Measurements from ENCODE around the gene MS4A7. TPM values are rescaled to one million over a fixed set of nuclear protein-coding genes. Genes with fewer than 3 reads are reported as not detected.

MS4A7 gene
- total and polyA plus RNA-seq, 2 of the 4 experiments (the other 2 are of a cell fraction), result not detected

DNA sequence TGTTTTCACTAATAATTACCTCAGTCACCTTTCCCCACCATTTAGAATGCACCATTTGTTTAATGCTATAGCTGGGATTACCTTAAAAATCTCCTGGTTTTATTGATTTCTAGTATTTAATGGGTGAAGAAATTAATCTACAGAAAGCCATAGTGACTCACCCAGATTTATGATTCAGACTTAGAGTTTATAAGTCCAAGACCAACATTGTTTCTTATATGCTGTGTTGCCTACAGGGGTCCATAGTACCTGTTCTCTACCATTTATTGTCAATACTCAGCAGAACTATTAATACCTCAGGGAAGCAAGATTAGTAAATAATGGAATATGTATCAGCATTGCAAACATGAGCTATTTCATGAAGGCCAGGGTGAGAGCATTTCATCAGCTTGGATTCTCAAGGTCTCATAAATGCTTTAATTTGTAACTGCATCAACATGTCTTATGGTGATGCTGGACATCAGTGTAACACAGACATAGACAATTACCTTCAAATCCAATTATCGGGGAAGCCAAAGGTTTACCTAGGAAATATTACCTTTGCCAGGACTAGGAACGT lies 8.0 kb upstream of the MS4A7 start:
- dilution Hi-C loops (cut with HindIII; ENCODE audit: low sequenced_read_pairs, unreplicated experiment) (no loop called here), intact Hi-C loops (cut with micrococcal nuclease) (no loop called here), in situ Hi-C loops (cut with MboI; ENCODE audit: low sequenced_read_pairs) (no loop called here)
- Histone ChIP-seq H3K14ac (replicated peaks; ENCODE audit: low read depth, low read length) (no peak overlapping the region), H2BK5ac (ENCODE audit: low read depth, low read length, poor library complexity, severe bottlenecking) (no peak overlapping the region), H3K9ac (ENCODE audit: low read depth, low read length) (no peak overlapping the region), H3K79me1 (ENCODE audit: low read depth in 1 of 2, low read length in 2 of 2) (no peaks in the 10 kb centered on the region), H3K36me3 (ENCODE audit: control insufficient read depth, insufficient read depth, low read length) (no peaks in the 10 kb centered on the region), H3K27me3 (ENCODE audit: control insufficient read depth, insufficient read depth, low read length) (no peaks in the 10 kb centered on the region), H2AFZ (replicated peaks; ENCODE audit: low read length, poor library complexity) (no peak overlapping the region), H3K9me3 (ENCODE audit: control insufficient read depth, insufficient read depth, low read length) (no peaks in the 10 kb centered on the region; the same call in 1 of the 2 replicates), H3K4me1 (ENCODE audit: control insufficient read depth, insufficient read depth, low read length) (no peaks in the 10 kb centered on the region), H2AK9ac (replicated peaks; ENCODE audit: low read depth, low read length, poor library complexity) (no peak overlapping the region), H2BK120ac (ENCODE audit: low read depth, low read length) (no peak overlapping the region), H3K56ac (ENCODE audit: extremely low read depth, insufficient read depth, low read length) (no peak overlapping the region), H4K5ac (ENCODE audit: low read depth, low read length) (no peak overlapping the region), H3K9me1 (ENCODE audit: insufficient read depth, low read length) (no peaks in the 10 kb centered on the region), H3K4me3 (ENCODE audit: insufficient read depth, low read depth, low read length) (no peak overlapping the region), H4K91ac (ENCODE audit: insufficient read depth, low read depth, low read length) (no peak overlapping the region), H2BK15ac (ENCODE audit: low read depth, low read length) (no peak overlapping the region), H3K4me2 (ENCODE audit: low read depth, low read length) (no peak overlapping the region), H3K4ac (ENCODE audit: low read depth, low read length) (no peak overlapping the region), H4K8ac (ENCODE audit: low read depth in 2 of 2, low read length in 2 of 2) (no peak overlapping the region), H4K20me1 (ENCODE audit: insufficient read depth, low read length) (no peaks in the 10 kb centered on the region), H2AK5ac (ENCODE audit: low read depth, low read length) (no peak overlapping the region), H2BK20ac (ENCODE audit: low read depth, low read length) (no peak overlapping the region), H3K27ac (ENCODE audit: insufficient read depth, low read length) (no peak overlapping the region), H3K23ac (ENCODE audit: low read depth, low read length) (no peak overlapping the region), H3K18ac (ENCODE audit: low read depth, low read length) (no peak overlapping the region)
- DNase-seq, result no peak
- ATAC-seq (ENCODE audit: low read depth), result no peak
- no TSS peak for BruUV-seq (replicated peaks)
- POLR2A ChIA-PET (ENCODE audit: unreplicated experiment), result no interaction called here
- WGBS, 2 experiments (ENCODE audit: extremely low coverage in 2 of 2, insufficient read length in 1 of 2), result no CpG with 5 or more reads among the region's 2 CpGs
- TF ChIP-seq MAFK (IDR thresholded peaks at IDR 0.05; ENCODE audit: low read depth, low read length) (no peak), FOS (IDR thresholded peaks at IDR 0.05; ENCODE audit: low read depth, low read length) (no peak)
- CTCF ChIA-PET, result no interaction called here
